NCI-H146 treated with DMSO at 0.1 percent for 48 hours (cell line): Measurements from ENCODE around the gene SEC22B.
"Not testable (repeated sequence)": the region's sequence is repeated elsewhere in the genome, so short reads cannot be mapped to it uniquely, and the experiment has no call there.

Experiments used
- DNase-seq: peaks from one replicate; lab custom pipeline; 2025; ENCODE audit not compliant: unreplicated experiment; lab: John Stamatoyannopoulos, UW

The SEC22B gene

DNA sequence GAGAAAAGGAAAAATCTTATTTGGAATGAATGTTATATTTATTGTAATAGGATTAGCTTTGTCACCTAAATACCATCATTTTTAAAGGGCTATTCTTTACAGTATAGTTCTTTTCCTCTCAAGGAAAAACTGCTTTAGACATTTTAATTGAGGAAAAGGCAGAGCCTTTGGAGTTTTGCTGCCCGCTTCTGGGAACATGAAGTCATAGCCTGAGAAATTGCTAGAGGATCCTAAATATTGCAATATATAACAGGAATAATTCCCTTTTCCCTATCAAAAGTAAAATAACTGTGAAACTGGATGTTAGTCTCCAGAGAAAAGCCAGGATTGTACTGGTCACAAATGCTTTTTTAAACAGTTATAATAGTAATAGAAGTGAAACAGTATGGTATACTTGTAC lies 30.5 kb downstream of the SEC22B start:
- not testable (repeated sequence) for DNase-seq

DNA sequence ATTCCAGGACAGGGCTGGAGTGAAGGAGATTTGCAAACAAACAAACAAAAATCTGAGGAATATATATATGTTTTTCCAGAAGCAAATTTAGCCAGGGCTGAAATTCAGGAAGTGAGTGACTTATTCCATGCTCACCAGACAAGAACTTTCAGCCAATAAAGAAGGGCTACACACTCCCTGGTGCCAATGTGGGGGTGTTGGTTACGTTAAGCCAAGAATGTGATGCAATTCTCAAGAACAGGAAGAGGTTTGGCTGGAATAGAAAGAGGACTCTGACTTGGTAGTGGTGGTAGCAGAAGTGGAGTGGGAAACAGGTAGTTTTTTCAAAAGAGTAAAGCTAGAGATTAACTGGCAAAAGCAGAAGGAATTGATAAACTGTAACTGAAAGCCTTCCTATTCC lies 31.7 kb downstream of the SEC22B start:
- not testable (repeated sequence) for DNase-seq

DNA sequence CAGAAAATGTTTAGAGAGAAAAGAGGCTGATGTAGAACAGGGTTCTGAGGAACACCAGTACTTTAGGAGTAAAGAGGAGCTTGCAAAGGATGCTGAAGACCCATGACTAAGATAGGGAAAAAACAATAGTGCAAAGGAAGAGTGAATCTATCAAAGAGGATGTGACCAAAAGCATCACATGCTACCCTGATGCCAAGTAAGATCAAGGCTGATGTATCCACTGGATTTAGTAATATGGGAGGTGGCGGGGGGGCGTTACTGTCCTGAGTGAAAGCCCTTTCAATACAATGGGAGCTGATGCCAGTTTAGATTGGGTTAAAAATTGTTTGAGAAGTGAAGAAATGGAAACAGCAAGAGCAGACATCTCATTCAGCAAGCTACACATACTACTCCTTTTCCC lies 32.2 kb downstream of the SEC22B start:
- not testable (repeated sequence) for DNase-seq

DNA sequence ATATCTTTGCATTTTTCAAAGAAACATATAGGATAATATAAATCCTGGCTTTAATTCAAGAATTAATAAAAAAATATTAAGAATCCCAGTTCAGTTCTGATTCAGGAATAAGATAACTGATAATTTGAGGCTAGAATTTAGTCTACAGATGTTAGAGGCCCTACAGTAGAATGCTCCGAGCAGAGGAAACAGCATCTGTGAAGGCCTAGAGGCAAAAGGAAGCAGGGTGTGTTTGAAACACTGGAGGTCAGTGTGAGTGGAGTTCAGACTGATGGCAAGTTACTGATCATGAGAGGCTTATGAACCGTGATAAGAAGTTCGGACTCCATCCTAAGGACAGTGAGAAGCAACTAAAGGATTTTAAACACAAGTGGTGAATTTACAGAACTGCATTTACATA lies 33.0 kb downstream of the SEC22B start:
- not testable (repeated sequence) for DNase-seq

DNA sequence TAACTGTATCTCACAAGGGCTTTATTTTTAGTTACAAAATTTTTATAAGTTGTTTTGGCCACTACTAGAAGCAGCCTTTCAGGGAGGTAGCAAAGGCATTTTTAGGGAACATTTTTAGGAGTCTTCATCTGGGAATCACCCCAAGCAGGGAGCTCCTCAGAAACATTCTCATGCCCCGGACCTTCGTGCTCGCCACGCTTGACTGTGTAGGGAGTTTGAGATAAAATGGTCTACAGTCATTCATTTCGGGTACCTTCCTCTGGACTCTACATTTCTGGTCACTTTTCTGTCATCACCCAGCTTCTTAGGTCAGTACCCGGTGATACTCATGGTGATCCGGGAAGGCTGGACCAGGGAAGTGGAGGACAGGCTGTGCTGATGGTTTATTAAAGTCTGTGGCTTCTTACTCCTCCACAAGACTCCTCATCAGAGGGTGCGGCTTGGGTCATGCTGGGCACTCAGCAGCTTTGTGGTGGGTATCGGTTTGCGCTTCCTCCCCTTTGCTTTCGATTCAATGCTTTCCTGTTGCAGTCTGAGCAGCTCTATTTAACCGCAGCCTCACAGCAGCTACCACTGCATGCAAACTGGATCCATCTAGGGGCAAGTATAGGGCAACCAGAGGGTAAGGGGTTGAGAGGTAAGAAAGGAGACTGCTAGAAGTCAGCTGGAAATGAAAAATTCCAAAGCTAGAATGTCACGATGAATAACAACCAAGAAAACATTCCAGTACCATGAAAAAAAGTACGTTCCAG lies 33.6 kb downstream of the SEC22B start:
- DNase-seq = not testable (repeated sequence)

DNA sequence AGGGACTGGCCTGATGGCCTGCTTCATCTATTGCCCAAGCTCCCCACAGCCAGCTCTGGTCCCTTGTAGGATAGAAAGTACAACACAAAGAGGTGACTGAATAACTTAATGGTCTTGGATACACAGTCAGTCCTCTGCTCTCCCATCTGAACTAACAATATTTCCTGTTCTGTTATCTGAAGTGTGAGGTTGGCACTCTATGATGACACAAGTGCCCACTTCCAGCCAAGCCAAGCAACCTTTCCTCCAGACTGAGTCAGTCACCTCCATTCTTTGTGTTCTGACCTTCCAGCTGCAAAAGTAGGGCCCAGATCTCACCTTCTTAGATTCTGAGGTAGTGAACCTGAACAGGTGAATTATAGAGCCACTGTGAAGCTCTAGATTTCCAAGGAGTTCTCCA lies 34.5 kb downstream of the SEC22B start:
- DNase-seq = not testable (repeated sequence)

DNA sequence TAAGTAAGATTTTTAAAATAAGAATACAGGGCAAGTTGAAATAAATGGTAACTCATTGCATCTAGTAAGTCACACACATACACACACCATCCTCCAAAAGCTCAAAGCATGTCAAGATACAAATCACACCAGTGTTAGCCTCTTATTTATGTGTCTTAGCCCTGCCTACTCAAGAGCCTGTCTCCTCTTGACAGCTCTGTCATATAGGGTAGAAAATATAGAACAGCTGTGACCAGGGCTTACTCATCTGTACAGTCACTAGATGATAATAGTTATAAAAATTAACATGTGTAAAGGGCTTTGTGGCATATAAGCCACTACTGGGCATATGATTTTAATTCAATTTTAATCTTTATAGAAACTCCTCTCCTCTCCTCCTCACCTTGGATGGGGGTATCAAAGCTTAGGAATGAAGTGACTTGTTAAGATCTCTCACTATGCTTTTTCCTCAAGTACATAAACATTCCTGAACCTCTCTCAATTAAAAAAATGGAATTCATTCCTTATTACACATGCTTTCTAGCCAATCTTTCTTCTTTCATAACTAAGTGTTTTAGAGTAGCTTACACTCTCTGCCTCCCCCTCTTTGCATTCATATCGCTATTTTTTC lies 35.6 kb downstream of the SEC22B start:
- DNase-seq = not testable (repeated sequence)

DNA sequence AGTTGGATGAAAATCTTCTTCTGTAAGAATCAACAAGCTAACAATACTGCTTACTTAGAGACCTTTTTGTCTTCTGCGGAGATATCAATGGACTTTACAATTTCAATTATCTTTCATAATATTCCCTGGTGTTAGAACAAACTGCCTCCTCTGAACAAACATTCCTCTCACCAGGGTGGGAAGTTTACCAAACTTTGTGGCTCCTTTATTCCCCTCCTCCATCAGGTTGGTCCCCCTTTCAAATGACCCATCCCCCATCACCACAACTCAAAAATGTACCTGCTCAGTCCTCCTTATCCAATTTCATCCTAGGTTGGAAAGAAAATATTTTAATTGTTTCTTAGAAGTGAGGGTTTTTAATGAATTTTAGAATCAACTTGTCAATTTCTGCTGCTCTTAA lies 40.2 kb downstream of the SEC22B start:
- DNase-seq = not testable (repeated sequence)

DNA sequence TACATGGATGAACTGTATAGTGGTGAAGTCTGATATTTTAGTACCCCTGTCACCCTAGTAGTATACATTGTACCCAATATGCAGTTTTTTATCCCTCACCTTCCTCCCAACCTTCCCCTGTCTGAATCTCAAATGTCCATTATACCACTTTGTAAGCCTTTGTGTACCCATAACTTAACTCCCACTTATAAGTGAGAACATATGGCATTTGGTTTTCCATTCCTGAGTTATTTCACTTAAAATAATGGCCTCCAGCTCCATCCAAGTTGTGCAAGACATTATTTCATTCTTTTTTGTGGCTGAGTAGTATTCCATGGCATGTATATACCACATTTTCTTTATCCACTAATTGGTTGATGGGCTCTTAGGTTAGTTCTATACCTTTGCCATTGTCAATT lies 42.4 kb downstream of the SEC22B start:
- DNase-seq = not testable (repeated sequence)

DNA sequence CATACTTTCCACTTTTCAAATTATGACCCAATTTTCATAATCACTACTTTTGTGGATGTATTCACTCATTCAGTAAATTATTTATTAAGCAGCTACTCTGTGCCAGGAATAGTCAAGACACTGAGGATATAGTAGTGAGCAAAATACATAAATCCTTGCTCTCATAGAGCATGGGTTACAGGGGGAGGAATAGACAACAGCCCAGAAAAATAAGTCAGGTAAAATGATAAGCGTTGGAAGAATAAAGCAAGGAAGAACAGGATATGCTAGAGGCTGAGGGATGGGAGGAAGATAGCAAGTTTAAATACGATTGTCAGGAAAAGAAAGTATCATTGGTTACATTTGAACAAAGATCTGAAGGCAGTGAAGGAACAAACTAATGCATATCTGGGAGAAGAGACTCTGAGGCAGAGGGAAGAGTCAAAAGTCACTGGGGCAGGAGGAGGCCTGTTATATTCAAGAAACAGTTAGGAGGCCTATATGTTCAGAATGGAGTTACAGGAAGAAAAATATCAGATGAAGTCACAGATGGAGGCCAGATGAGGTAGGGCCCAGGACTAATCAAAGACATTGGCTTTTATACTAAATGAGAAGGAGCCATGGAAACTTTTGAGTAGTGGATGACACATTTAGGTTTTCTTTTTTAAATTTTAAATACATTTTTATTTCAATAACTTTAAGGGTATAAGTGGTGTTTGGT lies 42.9 kb downstream of the SEC22B start:
- DNase-seq = no peak

DNA sequence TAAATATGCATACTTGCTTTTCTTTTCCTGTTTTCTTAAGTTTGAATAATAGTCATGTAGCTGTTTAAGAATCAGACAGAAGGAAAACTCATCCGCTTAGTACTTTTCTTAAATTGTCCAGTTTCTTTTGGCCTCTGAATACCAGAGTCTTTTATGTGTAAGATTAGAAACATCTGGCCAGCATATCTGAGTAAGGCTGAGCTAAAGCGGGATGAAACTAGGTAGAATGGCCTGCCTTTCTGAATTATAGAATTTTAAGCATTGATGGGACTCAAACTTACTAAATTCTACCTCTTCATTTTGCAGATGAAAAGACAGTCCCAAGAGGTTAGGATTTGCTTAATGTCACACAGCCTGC lies 43.9 kb downstream of the SEC22B start:
- DNase-seq = not testable (repeated sequence)

DNA sequence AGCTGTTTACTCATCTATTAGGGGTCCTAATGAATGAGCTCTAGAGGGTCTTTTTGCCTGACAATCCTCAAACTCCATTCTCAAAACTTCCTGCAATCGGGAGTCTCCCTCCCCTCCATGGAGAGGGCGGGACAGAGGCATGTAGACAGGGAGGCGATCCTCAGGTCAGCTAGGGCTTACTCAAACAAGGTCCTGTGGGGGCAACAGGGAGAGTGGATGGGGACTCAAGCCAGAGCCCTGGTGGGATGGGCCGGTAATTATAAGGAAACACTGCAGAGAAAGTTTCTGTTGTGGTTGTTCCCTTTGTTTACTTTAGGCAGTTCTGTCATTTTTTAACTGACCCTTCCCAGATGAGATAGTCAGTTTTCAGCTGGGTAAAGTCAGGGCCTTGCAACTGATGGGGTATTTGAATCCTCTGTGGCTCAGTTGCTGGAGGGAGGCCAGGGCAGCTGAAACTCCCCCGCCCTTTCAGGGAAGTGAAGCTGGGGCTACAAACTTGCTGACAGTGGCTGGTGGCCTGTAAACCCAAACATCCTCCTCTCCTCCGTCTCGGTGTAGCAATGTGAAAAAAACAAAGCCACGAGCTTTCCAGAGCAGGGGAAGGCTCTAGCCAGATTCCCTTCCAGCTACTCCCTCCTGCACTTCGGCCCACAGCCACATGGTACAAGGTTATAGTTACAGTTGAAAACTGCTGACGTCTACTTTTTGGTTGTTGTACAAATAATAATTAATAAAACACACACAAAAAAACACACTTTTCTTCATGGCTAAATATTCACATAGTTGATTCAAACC lies 44.5 kb downstream of the SEC22B start:
- not testable (repeated sequence) for DNase-seq

DNA sequence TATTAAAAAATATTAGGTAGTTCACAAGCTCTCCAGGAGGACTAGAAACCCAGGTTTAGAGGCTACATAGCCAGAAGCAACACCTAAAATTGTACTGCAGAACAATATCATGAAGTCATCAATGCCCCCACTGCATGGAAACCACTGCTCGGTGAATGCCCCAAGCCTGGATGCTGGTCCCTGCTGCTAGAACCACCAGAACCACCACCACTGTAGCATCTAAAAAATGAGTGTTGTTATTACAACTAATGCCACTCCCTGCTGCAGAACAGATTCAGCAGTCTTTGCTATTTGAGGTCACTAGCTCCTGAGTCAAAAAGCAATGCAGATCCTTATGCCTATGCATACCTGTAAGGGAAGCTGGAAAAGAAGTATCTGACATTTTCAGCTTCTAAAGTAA lies 48.4 kb downstream of the SEC22B start:
- not testable (repeated sequence) for DNase-seq

DNA sequence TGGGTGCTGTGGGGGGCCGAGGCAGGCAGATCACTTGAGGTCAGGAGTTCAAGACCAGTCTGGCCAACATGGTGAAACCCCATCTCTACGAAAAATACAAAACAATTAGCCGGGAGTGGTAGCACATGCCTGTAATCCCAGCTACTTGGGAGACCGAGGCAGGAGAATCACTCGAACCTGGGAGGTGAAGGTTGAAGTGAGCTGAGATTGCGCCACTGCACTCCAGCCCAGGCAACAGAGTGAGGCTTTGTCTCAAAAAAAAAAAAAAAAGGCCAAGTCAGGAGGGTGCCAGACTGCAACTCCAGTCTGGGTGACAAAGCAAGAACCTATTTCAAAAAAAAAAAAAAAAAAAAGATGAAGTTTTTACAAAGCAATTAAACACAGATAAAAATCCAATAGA lies 50.1 kb downstream of the SEC22B start:
- DNase-seq = not testable (repeated sequence)

DNA sequence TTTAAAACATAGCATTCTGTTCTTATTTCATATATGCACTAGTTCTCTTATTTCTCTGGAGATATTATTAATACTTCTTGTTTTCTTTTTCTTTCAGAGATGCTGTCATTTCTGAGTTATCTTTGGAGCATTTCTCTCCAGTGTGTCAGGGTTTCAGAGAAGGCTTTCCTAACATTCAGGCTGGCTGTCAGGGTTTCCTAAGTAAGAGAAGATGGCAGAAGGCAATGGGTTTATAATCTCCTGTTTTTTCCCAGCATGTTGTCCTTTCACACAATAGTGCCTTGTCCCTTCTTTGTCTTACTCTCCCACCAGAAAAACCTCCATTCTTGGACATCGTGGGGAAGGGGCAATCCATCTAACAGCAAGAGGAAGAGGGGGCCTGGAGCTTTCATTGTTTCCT lies 51.7 kb downstream of the SEC22B start:
- DNase-seq = not testable (repeated sequence)

DNA sequence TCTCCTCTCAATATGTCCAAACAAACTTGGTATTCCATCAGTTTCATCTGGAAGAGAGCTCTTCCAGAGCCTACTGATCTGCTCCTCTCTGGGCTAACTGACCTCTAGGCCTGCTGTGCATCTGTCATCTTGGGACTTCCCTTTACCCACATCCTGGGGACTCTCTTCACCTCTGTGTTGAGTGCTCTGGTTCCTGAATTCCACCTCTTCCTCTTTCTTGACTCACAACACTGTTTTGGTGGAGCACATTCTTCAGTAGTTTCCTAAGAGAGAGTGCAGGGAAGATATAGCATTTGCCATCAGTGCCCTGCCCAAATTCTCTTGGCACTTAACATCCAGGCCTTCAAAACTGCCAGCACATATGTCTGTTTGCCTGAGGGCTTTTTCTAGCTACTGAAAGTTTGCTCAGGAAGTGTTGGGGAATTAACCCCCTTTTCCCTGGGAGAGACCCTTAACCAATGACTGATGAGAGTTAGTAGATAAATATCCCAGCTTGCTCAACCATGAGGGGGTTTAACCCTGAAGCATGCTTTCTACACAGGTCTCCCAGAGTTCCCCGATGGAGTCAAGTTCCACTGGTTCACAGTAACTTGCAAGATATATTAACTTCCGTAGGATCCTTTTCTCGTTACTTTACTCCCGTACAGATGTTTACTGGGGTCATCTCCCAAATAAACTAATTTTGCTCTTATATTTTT lies 52.4 kb downstream of the SEC22B start:
- DNase-seq = not testable (repeated sequence)

DNA sequence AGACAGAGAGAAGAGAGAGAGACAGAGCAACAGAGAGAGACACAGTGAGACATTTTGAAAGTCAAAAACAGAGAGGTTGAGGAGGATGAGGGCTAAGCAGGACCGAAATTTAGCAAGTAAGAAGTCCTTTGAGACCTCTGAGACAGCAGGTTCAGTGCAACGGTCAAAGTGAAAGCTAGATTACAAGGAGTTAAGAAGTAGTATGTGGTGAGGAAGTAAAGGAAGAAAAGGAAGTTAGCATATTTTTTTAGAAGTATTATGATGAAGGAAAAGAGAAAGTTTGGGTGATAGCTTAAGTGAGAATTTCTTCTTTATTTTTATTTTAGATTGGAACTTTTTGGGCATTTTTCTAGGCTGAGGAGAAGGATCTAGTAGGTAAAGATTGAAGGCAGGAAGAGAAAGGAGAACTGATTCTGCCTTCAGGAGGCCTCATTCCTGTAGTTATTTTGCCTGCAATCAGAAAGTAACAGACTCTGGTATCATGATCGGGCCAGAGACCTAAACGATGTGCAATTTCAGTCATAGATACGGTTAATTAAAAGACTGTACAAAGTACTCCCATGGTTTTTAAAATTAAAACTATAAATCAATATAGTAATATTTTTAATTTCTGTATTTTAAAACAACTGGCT lies 53.9 kb downstream of the SEC22B start:
- not testable (repeated sequence) for DNase-seq

DNA sequence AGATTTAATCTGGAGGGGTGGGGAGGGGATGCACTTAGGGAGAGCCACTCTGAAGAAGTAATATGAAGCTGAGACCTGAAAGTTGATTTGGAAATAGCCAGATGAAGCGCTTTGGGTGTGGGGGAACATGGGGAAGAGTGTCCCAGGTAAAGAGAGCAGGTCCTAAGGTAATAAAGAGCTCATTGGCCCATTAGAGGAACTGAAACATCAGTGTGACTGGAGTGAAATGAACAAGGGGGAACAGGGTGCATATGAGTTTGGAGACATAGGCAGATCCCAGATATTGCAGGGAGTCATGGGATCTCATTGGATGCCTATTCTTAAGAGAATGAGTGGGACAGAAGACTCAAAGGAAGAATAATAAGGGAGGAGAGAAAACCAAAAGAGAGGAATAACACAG lies 54.5 kb downstream of the SEC22B start:
- DNase-seq = not testable (repeated sequence)

DNA sequence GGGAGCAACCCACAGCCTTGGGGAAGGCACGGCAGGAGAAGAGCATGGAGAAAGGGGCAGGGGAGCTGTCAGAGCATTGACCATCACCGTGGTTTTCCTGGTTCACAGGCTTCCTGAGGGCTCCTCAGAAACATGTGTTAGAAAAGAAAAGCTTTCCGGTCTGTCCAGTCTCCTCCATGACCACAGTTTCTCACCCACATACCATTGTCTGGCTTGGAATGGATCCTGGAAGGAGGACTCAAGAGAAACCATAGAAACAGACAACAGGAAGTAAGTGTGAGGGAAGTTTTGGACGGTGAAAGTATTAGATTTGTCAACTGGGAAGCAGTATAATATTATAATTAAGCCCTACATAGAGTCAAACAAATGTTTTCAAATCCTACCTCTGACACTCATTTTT lies 55.8 kb downstream of the SEC22B start:
- not testable (repeated sequence) for DNase-seq
